Erythroblast (primary cell): ENCODE measurements around the gene ARL16.

Experiments used
- GATA1 ChIP-seq: IDR thresholded peaks from 2 replicates; pipeline ENCODE4 v1.6.1; 2011; ENCODE audit warnings: low read depth, mild to moderate bottlenecking, control low read depth, low read length, moderate library complexity
- POLR2A ChIP-seq: IDR thresholded peaks from 2 replicates; pipeline ENCODE4 v1.6.1; 2011; ENCODE audit warnings: mild to moderate bottlenecking, low read length

DNA sequence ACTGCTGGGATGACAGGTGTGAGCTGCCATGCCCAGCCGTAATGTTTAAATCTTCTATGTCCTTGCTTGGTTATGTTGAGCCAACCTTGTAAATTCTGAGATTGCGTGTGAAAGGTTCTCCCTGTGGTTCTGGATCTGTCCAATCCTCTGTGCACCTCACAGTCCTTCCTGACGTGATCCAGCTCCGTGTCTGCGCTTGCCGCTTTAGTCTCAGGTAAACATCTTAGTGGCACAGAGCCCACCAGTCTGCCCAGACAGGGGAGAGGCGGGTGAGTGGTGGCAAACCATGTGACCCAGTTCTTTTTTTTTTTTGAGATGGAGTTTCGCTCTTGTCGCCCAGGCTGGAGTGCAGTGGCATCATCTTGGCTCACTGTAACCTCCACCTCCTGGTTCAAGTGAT, 42.4 kb upstream of the ARL16 start:
- TF ChIP-seq POLR2A (no peak), GATA1 (no peak)
